Measurements from ENCODE around the gene RPS19. TPM values are rescaled to one million over a fixed set of nuclear protein-coding genes. Genes with fewer than 3 reads are reported as not detected.
A peak's percentile ranks its signal among the peaks of the same experiment; 100 is the strongest.

RPS19 gene
- total RNA-seq, 1 experiment from 2014 or later = 1,349 TPM

GRCh38 chr19:41861846-41862245, 1.8 kb downstream of the RPS19 start:
- peaks cover 28% of the 10 kb centered on the region for H3K4me1 ChIP-seq (ENCODE audit: control insufficient read depth, insufficient read depth, low read length)
- TF ChIP-seq POLR2AphosphoS5 (IDR thresholded peaks at IDR 0.05; ENCODE audit: low read depth, low read length) (no peak), CTCF (IDR thresholded peaks at IDR 0.05) (no peak), TCF7L2 (IDR thresholded peaks at IDR 0.05; ENCODE audit: low read depth, low read length) (no peak), SIN3A (IDR thresholded peaks at IDR 0.05; ENCODE audit: borderline replicate concordance, insufficient read depth, low read depth, low read length) (no peak)
- TF ChIP-seq, protein P1, sequence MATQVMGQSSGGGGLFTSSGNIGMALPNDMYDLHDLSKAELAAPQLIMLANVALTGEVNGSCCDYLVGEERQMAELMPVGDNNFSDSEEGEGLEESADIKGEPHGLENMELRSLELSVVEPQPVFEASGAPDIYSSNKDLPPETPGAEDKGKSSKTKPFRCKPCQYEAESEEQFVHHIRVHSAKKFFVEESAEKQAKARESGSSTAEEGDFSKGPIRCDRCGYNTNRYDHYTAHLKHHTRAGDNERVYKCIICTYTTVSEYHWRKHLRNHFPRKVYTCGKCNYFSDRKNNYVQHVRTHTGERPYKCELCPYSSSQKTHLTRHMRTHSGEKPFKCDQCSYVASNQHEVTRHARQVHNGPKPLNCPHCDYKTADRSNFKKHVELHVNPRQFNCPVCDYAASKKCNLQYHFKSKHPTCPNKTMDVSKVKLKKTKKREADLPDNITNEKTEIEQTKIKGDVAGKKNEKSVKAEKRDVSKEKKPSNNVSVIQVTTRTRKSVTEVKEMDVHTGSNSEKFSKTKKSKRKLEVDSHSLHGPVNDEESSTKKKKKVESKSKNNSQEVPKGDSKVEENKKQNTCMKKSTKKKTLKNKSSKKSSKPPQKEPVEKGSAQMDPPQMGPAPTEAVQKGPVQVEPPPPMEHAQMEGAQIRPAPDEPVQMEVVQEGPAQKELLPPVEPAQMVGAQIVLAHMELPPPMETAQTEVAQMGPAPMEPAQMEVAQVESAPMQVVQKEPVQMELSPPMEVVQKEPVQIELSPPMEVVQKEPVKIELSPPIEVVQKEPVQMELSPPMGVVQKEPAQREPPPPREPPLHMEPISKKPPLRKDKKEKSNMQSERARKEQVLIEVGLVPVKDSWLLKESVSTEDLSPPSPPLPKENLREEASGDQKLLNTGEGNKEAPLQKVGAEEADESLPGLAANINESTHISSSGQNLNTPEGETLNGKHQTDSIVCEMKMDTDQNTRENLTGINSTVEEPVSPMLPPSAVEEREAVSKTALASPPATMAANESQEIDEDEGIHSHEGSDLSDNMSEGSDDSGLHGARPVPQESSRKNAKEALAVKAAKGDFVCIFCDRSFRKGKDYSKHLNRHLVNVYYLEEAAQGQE (IDR thresholded peaks at IDR 0.05; ENCODE audit: insufficient read depth in 1 of 2, low read depth in 2 of 2, low read length in 1 of 2) = no peak
- in situ Hi-C loops (cut with HindIII; ENCODE audit: low pct_unique_long_range_greater_than_20kb, low sequenced_read_pairs) = no loop called here
- ChIA-PET POLR2A (no interaction called here), CTCF (interaction anchor here (0.7 kb wide), 1 partner anchor 135 kb away, joined by 7 read pairs; no protein-coding TSS in a partner anchor)
- peaks cover 30% of the 10 kb centered on the region for H3K36me3 ChIP-seq (ENCODE audit: control insufficient read depth, insufficient read depth, low read length)
- peak overlapping the region; percentile 94 for H3K4me3 ChIP-seq (ENCODE audit: low read depth in 2 of 2, low read length in 2 of 2)
- H3K27me3 ChIP-seq (ENCODE audit: control insufficient read depth, insufficient read depth, low read length) = no peaks in the 10 kb centered on the region
- no peak for DNase-seq (ENCODE audit: low read depth, low spot score)
- H3K9me3 ChIP-seq (ENCODE audit: control insufficient read depth, insufficient read depth, low read depth, low read length) = no peaks in the 10 kb centered on the region
- intact Hi-C loops (cut with micrococcal nuclease; ENCODE audit: unreplicated experiment) = no loop called here
- no peak for ATAC-seq
- BruUV-seq (replicated peaks) = no TSS peak
- H3K27ac ChIP-seq (ENCODE audit: low read length) = peak overlapping the region; percentile 94

DNA sequence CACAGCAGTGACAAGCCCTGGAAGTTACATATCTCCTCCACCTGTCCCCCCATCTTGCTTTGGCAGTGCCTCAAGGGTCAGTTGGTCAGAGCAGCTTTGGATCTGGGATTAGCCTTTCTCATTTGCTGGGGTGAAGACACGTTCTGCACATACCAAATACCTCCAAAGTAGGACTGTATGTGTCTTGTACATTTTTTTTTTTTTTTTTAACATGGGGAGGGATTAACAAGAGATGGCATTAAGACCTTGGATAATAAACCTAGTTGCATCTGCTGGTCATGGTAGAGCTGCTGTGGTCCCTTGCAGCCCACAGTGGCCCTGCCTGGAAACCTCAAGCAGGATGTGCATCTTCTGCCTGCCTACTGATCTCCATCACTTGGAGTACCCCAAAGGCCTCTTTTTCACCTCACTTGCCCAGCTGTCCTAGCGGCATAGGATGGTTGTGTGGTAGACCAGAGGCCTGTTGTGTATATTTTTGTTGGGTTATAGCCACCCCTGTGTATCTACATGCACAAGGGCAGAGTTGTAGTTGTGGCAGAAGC, 2.5 kb downstream of the RPS19 start:
- CTCF ChIA-PET = interaction anchor here (0.7 kb wide), 1 partner anchor 134 kb away, joined by 7 read pairs; no protein-coding TSS in a partner anchor
- peaks cover 28% of the 10 kb centered on the region for H3K4me1 ChIP-seq (ENCODE audit: control insufficient read depth, insufficient read depth, low read length)
- no peak for DNase-seq (ENCODE audit: low read depth, low spot score)

More for the DNA sequence above, 2.5 kb downstream of the RPS19 start:
- Histone ChIP-seq H3K36me3 (ENCODE audit: control insufficient read depth, insufficient read depth, low read length) (peaks cover 30% of the 10 kb centered on the region), H3K27me3 (ENCODE audit: control insufficient read depth, insufficient read depth, low read length) (no peaks in the 10 kb centered on the region), H3K27ac (ENCODE audit: low read length) (no peak overlapping the region; the same call in 1 of the 2 replicates), H3K4me3 (ENCODE audit: low read depth in 2 of 2, low read length in 2 of 2) (peak overlapping the region in 1 of 2 experiments; percentile 94; a peak in 1 of 4 replicates), H3K9me3 (ENCODE audit: control insufficient read depth, insufficient read depth, low read depth, low read length) (no peaks in the 10 kb centered on the region)
- no peak for ATAC-seq
- no peak for TF ChIP-seq CTCF (IDR thresholded peaks at IDR 0.05)
- TF ChIP-seq, protein P1 (IDR thresholded peaks at IDR 0.05; ENCODE audit: insufficient read depth in 1 of 2, low read depth in 2 of 2, low read length in 1 of 2) = no peak
- no peak for TF ChIP-seq POLR2AphosphoS5 (IDR thresholded peaks at IDR 0.05; ENCODE audit: low read depth, low read length)
- no peak for TF ChIP-seq SIN3A (IDR thresholded peaks at IDR 0.05; ENCODE audit: borderline replicate concordance, insufficient read depth, low read depth, low read length)
- no peak for TF ChIP-seq TCF7L2 (IDR thresholded peaks at IDR 0.05; ENCODE audit: low read depth, low read length)
- in situ Hi-C loops (cut with HindIII; ENCODE audit: low pct_unique_long_range_greater_than_20kb, low sequenced_read_pairs) (no loop called here), intact Hi-C loops (cut with micrococcal nuclease; ENCODE audit: unreplicated experiment) (no loop called here)
- POLR2A ChIA-PET = interaction anchor here (0.6 kb wide), 2 partner anchors 99 to 102 kb away, joined by 4 to 11 read pairs; no protein-coding TSS in a partner anchor
- no TSS peak for BruUV-seq (replicated peaks)
